Globus pallidus (tissue), 1 donor: ENCODE measurements around the gene PROKR1.

ENCODE experiments used
- DNase-seq: peaks from one replicate; pipeline ENCODE4 v3.0.0-alpha.2; 2015; ENCODE audit warnings: low spot score

The PROKR1 gene

GRCh38 chr2:68698567-68699377 lies 55.4 kb downstream of the PROKR1 start:
- DNase-seq, result no peak

- no peak for DNase-seq
Observed at GRCh38 chr2:68700560-68700959, 57.2 kb downstream of the PROKR1 start.

- DNase-seq, result no peak
Observed at GRCh38 chr2:68706637-68707036, 63.3 kb downstream of the PROKR1 start.
